Measurements from ENCODE around the gene RTL9.

RTL9 gene

DNA sequence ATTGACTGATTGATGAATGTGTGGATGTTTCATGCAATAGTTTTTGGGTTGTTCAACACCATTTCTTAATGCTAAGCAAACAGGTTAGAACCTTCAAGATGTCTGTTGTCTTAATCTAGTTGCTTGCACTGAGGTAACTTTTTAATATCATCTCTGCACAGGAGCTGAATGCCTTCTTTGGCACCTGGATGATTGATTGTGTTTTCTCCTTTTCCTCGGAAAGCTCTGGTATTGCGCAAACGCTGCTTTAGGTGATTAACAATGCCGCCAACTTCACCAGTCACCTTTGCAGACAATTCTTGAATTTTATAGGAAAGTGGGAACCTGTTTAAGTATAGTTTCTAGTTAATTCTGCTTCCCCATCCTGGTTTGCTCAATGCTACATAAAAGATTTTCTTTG lies 48.2 kb downstream of the RTL9 start:
- H3K4me1 ChIP-seq (ENCODE audit: insufficient read depth, insufficient read length) = peaks cover 2% of the 10 kb centered on the region
- no peak overlapping the region for H3K9ac ChIP-seq (ENCODE audit: insufficient read length, low read depth)
- H3K36me3 ChIP-seq (ENCODE audit: insufficient read depth, insufficient read length, low read length) = no peaks in the 10 kb centered on the region
- no peak for DNase-seq (ENCODE audit: low read depth, low spot score)
- no peak for TF ChIP-seq ZNF274 (IDR thresholded peaks at IDR 0.05; ENCODE audit: low read depth, low read length)
- no peak for TF ChIP-seq YY1 (IDR thresholded peaks at IDR 0.05; ENCODE audit: insufficient read depth, insufficient read length)
- no peak for TF ChIP-seq SUZ12 (IDR thresholded peaks at IDR 0.05; ENCODE audit: extremely low read depth, insufficient read depth, insufficient read length)
- no peaks in the 10 kb centered on the region for H3K27me3 ChIP-seq (ENCODE audit: insufficient read depth, insufficient read length)
- H3K9me3 ChIP-seq (ENCODE audit: insufficient read depth, low read length) = no peaks in the 10 kb centered on the region
- H3K4me3 ChIP-seq (ENCODE audit: insufficient read length, low read depth) = no peak overlapping the region

GRCh38 chrX:110407910-110408545 lies 49.4 kb downstream of the RTL9 start:
- TF ChIP-seq YY1 (IDR thresholded peaks at IDR 0.05; ENCODE audit: insufficient read depth, insufficient read length) (no peak), SUZ12 (IDR thresholded peaks at IDR 0.05; ENCODE audit: extremely low read depth, insufficient read depth, insufficient read length) (no peak), ZNF274 (IDR thresholded peaks at IDR 0.05; ENCODE audit: low read depth, low read length) (no peak)
- no peaks in the 10 kb centered on the region for H3K27me3 ChIP-seq (ENCODE audit: insufficient read depth, insufficient read length)
- H3K4me1 ChIP-seq (ENCODE audit: insufficient read depth, insufficient read length) = no peaks in the 10 kb centered on the region
- no peaks in the 10 kb centered on the region for H3K36me3 ChIP-seq (ENCODE audit: insufficient read depth, insufficient read length, low read length)
- H3K9ac ChIP-seq (ENCODE audit: insufficient read length, low read depth) = no peak overlapping the region
- H3K9me3 ChIP-seq (ENCODE audit: insufficient read depth, low read length) = no peaks in the 10 kb centered on the region
- no peak overlapping the region for H3K4me3 ChIP-seq (ENCODE audit: insufficient read length, low read depth)
- no peak for DNase-seq (ENCODE audit: low read depth, low spot score)
